ENCODE results near the gene DLGAP5. TPM values are rescaled to one million over a fixed set of nuclear protein-coding genes. Genes with fewer than 3 reads are reported as not detected.

Gene DLGAP5
- total RNA-seq, 3 donors from 2014 or later = under 0.01 to 1.8 (median 0.15) TPM

GRCh38 chr14:55127460-55127951 is 63.9 kb downstream of the DLGAP5 start:
- no peaks in the 10 kb centered on the region for H3K9me3 ChIP-seq
- intact Hi-C loops (cut with DNase I; ENCODE audit: low total_unique reads) = no loop called here
- H3K36me3 ChIP-seq = no peaks in the 10 kb centered on the region
- no peaks in the 10 kb centered on the region for H3K27me3 ChIP-seq
- H3K4me3 ChIP-seq = no peak overlapping the region
- H3K4me1 ChIP-seq = peaks cover 8 to 14% of the 10 kb centered on the region in 2 donors
- TF ChIP-seq POLR2AphosphoS5 (IDR thresholded peaks at IDR 0.05) = no peak
- TF ChIP-seq CTCF (IDR thresholded peaks at IDR 0.05) = no peak
- TF ChIP-seq POLR2A (IDR thresholded peaks at IDR 0.05) = no peak
- no peak for DNase-seq (ENCODE audit: low spot score in 2 of 2)
- H3K27ac ChIP-seq = peak overlapping the region; percentile 28 to 99

- Histone ChIP-seq H3K36me3 (no peaks in the 10 kb centered on the region), H3K27ac (peak overlapping the region; percentile 28 to 99), H3K9me3 (no peaks in the 10 kb centered on the region), H3K4me1 (peaks cover 9 to 19% of the 10 kb centered on the region in 2 donors), H3K4me3 (no peak overlapping the region), H3K27me3 (no peaks in the 10 kb centered on the region)
- DNase-seq (ENCODE audit: low spot score in 2 of 2) = no peak
- TF ChIP-seq POLR2AphosphoS5 (IDR thresholded peaks at IDR 0.05) (no peak), CTCF (IDR thresholded peaks at IDR 0.05) (no peak)
- intact Hi-C loops (cut with DNase I; ENCODE audit: low total_unique reads) = no loop called here
Observed at GRCh38 chr14:55126932-55127459, 64.4 kb downstream of the DLGAP5 start.

- Histone ChIP-seq H3K4me1 (peaks cover 9 to 22% of the 10 kb centered on the region in 2 donors), H3K27ac (peak overlapping the region; percentile 27 to 99), H3K9me3 (no peaks in the 10 kb centered on the region), H3K4me3 (no peak overlapping the region), H3K27me3 (no peaks in the 10 kb centered on the region), H3K36me3 (no peaks in the 10 kb centered on the region)
- intact Hi-C loops (cut with DNase I; ENCODE audit: low total_unique reads) = no loop called here
- DNase-seq (ENCODE audit: low spot score in 2 of 2) = no peak
- TF ChIP-seq CTCF (IDR thresholded peaks at IDR 0.05) (no peak), POLR2AphosphoS5 (IDR thresholded peaks at IDR 0.05) (no peak), POLR2A (IDR thresholded peaks at IDR 0.05) (no peak)
Observed at GRCh38 chr14:55126034-55126433, 65.4 kb downstream of the DLGAP5 start.

GRCh38 chr14:55125403-55125802 is 66.0 kb downstream of the DLGAP5 start:
- peak overlapping the region; percentile 27 to 99 for H3K27ac ChIP-seq
- no peak for DNase-seq (ENCODE audit: low spot score in 2 of 2)

More at GRCh38 chr14:55125403-55125802, 66.0 kb downstream of the DLGAP5 start:
- H3K4me3 ChIP-seq = no peak overlapping the region
- intact Hi-C loops (cut with DNase I; ENCODE audit: low total_unique reads) = no loop called here
- TF ChIP-seq CTCF (IDR thresholded peaks at IDR 0.05) = no peak
- TF ChIP-seq POLR2A (IDR thresholded peaks at IDR 0.05) = no peak
- no peak for TF ChIP-seq POLR2AphosphoS5 (IDR thresholded peaks at IDR 0.05)
- no peaks in the 10 kb centered on the region for H3K27me3 ChIP-seq
- no peaks in the 10 kb centered on the region for H3K9me3 ChIP-seq
- H3K36me3 ChIP-seq = no peaks in the 10 kb centered on the region
- peaks cover 9 to 22% of the 10 kb centered on the region in 2 donors for H3K4me1 ChIP-seq
